ENCODE data around the gene SIRT4. TPM values are rescaled to one million over a fixed set of nuclear protein-coding genes. Genes with fewer than 3 reads are reported as not detected.

SIRT4 gene
- total and polyA plus RNA-seq, 2 donors = 1.8 to 2.3 TPM

DNA sequence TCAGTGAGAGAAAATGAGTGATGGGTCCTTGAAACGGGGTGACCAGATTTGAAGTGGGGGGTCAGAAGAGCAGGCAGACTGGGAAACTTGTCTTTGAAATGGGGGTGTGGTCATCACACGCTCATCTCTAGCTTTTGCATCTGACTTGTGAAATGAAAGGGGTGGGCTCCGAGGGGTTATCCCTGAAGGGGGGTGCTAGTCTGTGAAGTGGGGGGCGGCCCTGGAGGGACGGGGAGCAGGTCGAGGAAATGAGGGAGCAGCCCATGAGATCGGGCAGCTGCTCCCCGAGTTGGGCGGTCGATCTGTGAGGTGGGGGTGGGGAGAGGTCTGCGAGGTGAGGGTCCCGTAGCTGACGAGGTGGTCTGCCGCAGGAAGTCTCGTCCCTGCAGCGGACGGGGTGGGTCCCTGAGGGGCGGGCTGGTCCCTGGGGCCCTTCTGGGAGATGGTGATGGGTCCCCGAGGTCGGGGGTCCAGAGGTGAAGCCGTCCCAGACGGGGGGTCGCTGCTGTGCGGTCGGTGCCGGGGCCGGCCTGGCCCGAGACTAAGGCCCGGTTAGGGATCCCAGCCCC is 37.1 kb upstream of the SIRT4 start:
- H3K4me3 ChIP-seq (ENCODE audit: low read depth, low read length) = peak overlapping the region; percentile 80
- no peaks in the 10 kb centered on the region for H3K36me3 ChIP-seq (ENCODE audit: insufficient read depth)
- WGBS = 2% methylated on average over 29 of the region's 29 CpGs
- H3K4me1 ChIP-seq (ENCODE audit: insufficient read depth) = no peaks in the 10 kb centered on the region
- no peak for DNase-seq (ENCODE audit: extremely low spot score)
- peak overlapping the region; percentile 87 for H3K27ac ChIP-seq (ENCODE audit: low read depth)

GRCh38 chr12:120265473-120266179 is 36.5 kb upstream of the SIRT4 start, which contains the start of gene PXN:
Gene PXN, minus strand, starts transcription at chr12:120265730. Its CDS starts 101 bp downstream, at chr12:120265629.
- WGBS = 2% methylated on average over 81 of the region's 81 CpGs
- Histone ChIP-seq H3K4me1 (ENCODE audit: insufficient read depth) (no peaks in the 10 kb centered on the region), H3K4me3 (ENCODE audit: low read depth, low read length) (peak within 1 kb of the TSS; percentile 80), H3K27ac (ENCODE audit: low read depth) (peak within 1 kb of the TSS; percentile 87), H3K36me3 (ENCODE audit: insufficient read depth) (no peaks in the 10 kb centered on the region)
- DNase-seq (ENCODE audit: extremely low spot score) = no peak

DNA sequence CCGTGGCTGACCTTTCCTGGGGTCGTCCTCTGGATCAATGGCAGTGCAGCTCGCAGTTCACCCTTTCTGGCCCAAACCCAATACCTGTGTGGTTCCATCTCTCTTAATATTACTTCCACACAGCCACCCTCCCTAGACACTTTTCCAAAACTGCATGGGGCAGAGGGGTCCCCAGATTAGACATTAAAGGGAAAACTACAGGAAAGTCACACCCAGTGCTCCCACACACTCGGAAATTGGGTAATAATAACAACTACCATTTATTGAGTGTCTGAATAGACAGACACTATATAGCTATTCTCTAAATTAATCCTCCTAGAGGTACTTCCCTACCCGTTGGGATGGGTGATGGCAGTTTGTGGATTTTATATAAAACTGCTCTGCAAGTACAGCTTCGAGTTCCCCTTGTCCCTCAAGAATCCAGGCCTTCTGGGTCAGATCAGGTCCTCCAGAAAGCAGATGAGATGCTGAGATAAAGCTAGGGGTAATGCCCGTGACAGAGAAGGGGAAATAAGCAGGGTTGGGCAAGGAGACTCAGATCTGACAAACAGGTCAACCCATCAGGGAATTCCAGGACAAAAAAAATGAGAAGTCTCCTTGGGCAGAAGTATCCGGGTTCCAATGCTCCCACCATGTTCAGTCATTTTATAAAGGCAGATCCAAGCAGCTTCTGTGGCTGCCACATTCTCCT is 35.8 kb upstream of the SIRT4 start:
- WGBS = 43% methylated on average over 8 of the region's 8 CpGs

DNA sequence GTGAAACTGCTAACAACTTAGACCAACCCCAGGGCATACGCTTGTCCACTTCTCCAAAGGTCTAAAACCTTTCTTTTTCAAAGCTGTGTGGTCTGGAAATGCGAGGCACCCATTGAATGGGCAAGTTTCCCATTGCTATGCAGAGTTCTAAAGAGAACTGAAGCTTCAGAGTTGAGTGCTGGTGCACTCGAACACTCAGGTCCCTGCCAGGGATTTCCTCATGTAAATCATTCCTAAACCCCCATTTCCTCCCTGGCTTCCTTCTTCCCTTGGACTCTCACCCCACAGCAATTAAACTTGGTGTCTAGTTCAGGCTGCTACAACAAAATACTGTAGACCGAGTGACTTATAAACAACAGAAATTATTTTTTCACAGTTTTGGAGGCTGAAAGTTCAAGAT is 34.4 kb upstream of the SIRT4 start:
- Histone ChIP-seq H3K4me1 (ENCODE audit: insufficient read depth) (no peaks in the 10 kb centered on the region), H3K4me3 (ENCODE audit: low read depth, low read length) (no peak overlapping the region), H3K36me3 (ENCODE audit: insufficient read depth) (no peaks in the 10 kb centered on the region), H3K27ac (ENCODE audit: low read depth) (no peak overlapping the region)
- DNase-seq (ENCODE audit: extremely low spot score) = no peak
- whole genome bisulfite sequencing = 44% methylated on average over 4 of the region's 4 CpGs

More for the DNA sequence above, 35.8 kb upstream of the SIRT4 start:
- no peak overlapping the region for H3K4me3 ChIP-seq (ENCODE audit: low read depth, low read length)
- no peaks in the 10 kb centered on the region for H3K36me3 ChIP-seq (ENCODE audit: insufficient read depth)
- H3K27ac ChIP-seq (ENCODE audit: low read depth) = no peak overlapping the region
- no peak for DNase-seq (ENCODE audit: extremely low spot score)
- H3K4me1 ChIP-seq (ENCODE audit: insufficient read depth) = no peaks in the 10 kb centered on the region

DNA sequence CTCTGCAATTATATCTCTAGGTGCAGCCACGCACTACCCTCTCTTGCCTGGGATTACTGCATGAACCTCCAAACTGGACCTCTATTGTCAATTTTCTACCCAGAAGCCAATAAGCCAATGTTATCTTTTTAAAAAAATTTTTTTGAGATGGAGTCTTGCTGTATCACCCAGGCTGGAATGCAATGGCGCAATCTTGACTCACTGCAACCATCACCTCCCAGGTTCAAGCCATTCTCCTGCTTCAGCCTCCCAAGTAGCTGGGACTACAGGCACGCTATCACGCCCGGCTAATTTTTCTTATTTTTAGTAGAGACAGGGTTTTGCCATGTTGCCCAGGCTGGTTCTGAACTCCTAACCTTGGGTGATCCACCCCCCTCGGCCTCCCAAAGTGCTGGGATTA is 25.4 kb upstream of the SIRT4 start:
- Histone ChIP-seq H3K4me1 (ENCODE audit: insufficient read depth) (no peaks in the 10 kb centered on the region), H3K27ac (ENCODE audit: low read depth) (no peak overlapping the region), H3K36me3 (ENCODE audit: insufficient read depth) (no peaks in the 10 kb centered on the region), H3K4me3 (ENCODE audit: low read depth, low read length) (no peak overlapping the region)
- no peak for DNase-seq (ENCODE audit: extremely low spot score)
- 94% methylated on average over 6 of the region's 6 CpGs for WGBS

DNA sequence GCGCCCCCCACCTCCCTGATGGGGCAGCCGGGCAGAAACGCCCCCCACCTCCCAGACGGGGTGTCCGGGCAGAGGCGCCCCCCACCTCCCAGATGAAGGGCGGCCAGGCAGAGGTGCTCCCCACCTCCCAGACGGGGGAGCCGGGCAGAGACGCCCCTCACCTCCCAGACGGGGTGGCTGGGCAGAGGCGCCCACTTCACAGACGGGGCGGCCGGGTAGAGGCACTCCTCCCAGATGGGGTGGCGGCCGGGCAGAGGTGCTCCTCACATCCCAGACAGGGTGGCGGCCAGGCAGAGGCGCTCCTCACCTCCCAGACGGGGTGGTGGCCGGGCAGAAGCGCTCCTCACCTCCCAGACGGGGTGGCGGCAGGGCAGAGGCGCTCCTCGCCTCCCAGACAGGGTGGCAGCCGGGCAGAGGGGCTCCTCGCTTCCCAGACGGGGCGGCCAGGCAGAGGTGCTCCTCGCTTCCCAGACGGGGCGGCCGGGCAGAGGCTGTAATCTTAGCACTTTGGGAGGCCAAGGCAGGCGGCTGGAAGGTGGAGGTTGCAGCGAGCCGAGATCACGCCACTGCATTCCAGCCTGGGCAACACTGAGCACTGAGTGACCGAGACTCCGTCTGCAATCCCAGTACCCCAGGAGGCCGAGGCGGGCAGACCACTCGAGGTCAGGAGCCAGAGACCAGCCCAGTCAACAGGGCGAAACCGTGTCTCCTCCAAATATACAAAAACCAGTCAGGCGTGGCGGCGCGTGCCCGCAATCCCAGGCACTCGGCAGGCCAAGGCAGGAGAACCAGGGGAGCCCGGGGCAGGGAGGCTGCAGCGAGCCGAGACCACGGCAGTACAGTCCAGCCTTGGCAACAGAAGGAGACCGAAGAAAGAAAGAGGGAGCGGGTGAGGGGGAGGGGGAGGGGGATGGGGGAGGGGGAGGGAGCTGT is 23.7 kb upstream of the SIRT4 start:
- H3K4me3 ChIP-seq (ENCODE audit: low read depth, low read length) = no peak overlapping the region
- no peaks in the 10 kb centered on the region for H3K4me1 ChIP-seq (ENCODE audit: insufficient read depth)
- H3K36me3 ChIP-seq (ENCODE audit: insufficient read depth) = no peaks in the 10 kb centered on the region
- H3K27ac ChIP-seq (ENCODE audit: low read depth) = no peak overlapping the region
- no peak for DNase-seq (ENCODE audit: extremely low spot score)
- WGBS = 94% methylated on average over 57 of the region's 57 CpGs

DNA sequence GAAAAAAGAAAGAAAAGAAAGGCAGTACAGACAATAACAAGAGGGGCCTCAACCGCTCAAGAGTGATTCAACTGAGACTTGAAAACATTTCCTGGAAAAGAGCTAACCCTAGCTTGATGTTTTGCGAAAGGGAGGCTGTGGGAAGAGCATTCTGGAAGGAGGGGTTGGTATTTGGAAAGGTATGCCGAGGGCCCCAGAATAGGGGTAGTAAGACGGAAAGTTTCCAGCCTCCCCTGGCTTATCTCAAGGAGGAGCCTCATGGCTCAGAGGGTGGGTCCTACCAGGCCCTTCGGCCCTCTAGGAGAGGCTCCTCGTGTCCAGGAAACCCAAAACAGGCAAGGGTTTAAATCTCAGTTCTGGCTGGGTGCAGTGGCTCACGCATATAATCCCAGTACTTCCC is 18.8 kb upstream of the SIRT4 start:
- H3K4me1 ChIP-seq (ENCODE audit: insufficient read depth) = no peaks in the 10 kb centered on the region
- DNase-seq (ENCODE audit: extremely low spot score) = no peak
- 47% methylated on average over 7 of the region's 7 CpGs for WGBS

DNA sequence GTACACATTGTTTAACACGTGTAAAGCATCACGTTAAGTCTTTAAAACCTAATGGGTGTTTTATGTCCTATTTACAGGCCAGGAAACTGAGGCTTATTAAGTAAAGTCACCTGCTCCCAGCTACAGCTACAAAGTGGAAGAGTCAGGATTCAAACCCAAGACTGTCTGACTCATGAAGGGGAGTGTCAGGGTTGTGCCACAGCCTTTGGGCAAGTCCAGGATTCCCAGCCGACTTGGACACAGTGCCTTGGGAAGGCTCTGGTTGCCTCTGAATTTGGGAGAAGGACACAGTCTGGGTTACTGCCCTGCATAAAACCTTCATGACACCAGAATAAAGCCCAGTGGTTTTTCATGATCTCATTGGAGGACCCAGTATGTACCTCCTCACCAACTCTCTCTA is 17.7 kb upstream of the SIRT4 start:
- Histone ChIP-seq H3K36me3 (ENCODE audit: insufficient read depth) (no peaks in the 10 kb centered on the region), H3K27ac (ENCODE audit: low read depth) (no peak overlapping the region), H3K4me1 (ENCODE audit: insufficient read depth) (no peaks in the 10 kb centered on the region), H3K4me3 (ENCODE audit: low read depth, low read length) (no peak overlapping the region)
- WGBS = 82% methylated on average over 3 of the region's 3 CpGs
- DNase-seq (ENCODE audit: extremely low spot score) = no peak

More for the DNA sequence above, 18.8 kb upstream of the SIRT4 start:
- Histone ChIP-seq H3K4me3 (ENCODE audit: low read depth, low read length) (no peak overlapping the region), H3K36me3 (ENCODE audit: insufficient read depth) (no peaks in the 10 kb centered on the region), H3K27ac (ENCODE audit: low read depth) (no peak overlapping the region)

- 53% methylated on average over 7 of the region's 7 CpGs for WGBS
- Histone ChIP-seq H3K4me3 (ENCODE audit: low read depth, low read length) (no peak overlapping the region), H3K4me1 (ENCODE audit: insufficient read depth) (no peaks in the 10 kb centered on the region), H3K36me3 (ENCODE audit: insufficient read depth) (no peaks in the 10 kb centered on the region), H3K27ac (ENCODE audit: low read depth) (no peak overlapping the region)
- no peak for DNase-seq (ENCODE audit: extremely low spot score)
These were observed 15.2 kb upstream of the SIRT4 start for GRCh38 chr12:120286768-120287490.

- 80% methylated on average over 12 of the region's 12 CpGs for WGBS
- Histone ChIP-seq H3K36me3 (ENCODE audit: insufficient read depth) (no peaks in the 10 kb centered on the region), H3K4me1 (ENCODE audit: insufficient read depth) (no peaks in the 10 kb centered on the region)
These were observed 14.6 kb upstream of the SIRT4 start for GRCh38 chr12:120287491-120287890.

DNA sequence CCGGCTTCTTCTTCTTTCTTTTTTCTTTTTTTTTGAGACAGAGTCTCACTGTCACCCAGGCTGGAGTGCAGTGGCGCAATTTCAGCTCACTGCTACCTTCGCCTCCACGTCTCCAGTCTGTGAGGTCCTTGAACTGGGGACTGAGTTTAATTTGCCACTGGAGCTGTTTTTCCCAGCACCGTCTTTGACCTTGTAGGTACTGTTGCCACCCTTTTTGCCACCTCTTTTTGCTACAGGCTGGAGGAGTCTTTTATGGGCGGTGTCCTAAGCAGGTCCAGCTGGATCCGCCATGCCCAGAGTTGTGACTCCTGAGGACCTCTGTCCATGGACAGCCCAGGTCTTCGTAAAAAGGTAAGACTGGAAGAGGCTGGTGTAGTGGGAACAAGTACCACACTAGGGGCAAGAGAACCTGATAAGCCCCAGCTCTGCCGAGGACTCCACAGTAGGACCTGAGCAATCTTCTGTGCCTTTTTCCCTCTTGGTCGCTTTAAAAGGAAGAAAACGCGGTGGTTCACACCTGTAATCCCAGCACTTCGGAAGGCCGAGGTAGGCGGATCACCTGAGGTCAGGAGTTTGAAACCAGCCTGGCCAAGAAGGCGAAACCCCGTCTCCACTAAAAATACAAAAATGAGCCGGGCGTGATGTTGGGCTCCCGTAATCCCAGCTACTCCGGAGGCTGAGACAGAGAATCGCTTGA is 11.4 kb upstream of the SIRT4 start:
- peak overlapping the region; percentile 9 for H3K4me3 ChIP-seq (ENCODE audit: low read depth, low read length)
- peak overlapping the region; percentile 27 for H3K27ac ChIP-seq (ENCODE audit: low read depth)
- no peak for DNase-seq (ENCODE audit: extremely low spot score)
- H3K4me1 ChIP-seq (ENCODE audit: insufficient read depth) = no peaks in the 10 kb centered on the region
- no peaks in the 10 kb centered on the region for H3K36me3 ChIP-seq (ENCODE audit: insufficient read depth)
- 25% methylated on average over 22 of the region's 22 CpGs for WGBS

More at GRCh38 chr12:120287491-120287890, 14.6 kb upstream of the SIRT4 start:
- no peak for DNase-seq (ENCODE audit: extremely low spot score)
- H3K27ac ChIP-seq (ENCODE audit: low read depth) = no peak overlapping the region
- no peak overlapping the region for H3K4me3 ChIP-seq (ENCODE audit: low read depth, low read length)

DNA sequence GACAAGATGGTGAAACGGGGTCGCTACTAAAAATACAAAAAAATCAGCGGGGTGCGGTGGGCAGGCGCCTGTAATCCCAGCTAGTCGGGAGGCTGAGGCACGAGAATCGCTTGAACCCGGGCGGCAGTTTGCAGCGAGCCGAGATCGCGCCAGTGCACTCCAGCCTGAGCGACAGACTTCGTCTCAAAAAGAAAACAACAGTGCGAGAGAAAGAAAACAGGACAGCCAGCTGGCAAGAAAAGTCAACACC is 9.8 kb upstream of the SIRT4 start:
- Histone ChIP-seq H3K4me1 (ENCODE audit: insufficient read depth) (no peaks in the 10 kb centered on the region), H3K27ac (ENCODE audit: low read depth) (peak overlapping the region; percentile 95), H3K4me3 (ENCODE audit: low read depth, low read length) (peak overlapping the region; percentile 46), H3K36me3 (ENCODE audit: insufficient read depth) (no peaks in the 10 kb centered on the region)
- no peak for DNase-seq (ENCODE audit: extremely low spot score)
- whole genome bisulfite sequencing = under 1% methylated on average over 17 of the region's 17 CpGs
